ENCODE data around the gene MDK. TPM values are rescaled to one million over a fixed set of nuclear protein-coding genes. Genes with fewer than 3 reads are reported as not detected.

Gene MDK
- total RNA-seq, 4 donors from 2014 or later = 5.4 to 62.6 (median 22.5) TPM

DNA sequence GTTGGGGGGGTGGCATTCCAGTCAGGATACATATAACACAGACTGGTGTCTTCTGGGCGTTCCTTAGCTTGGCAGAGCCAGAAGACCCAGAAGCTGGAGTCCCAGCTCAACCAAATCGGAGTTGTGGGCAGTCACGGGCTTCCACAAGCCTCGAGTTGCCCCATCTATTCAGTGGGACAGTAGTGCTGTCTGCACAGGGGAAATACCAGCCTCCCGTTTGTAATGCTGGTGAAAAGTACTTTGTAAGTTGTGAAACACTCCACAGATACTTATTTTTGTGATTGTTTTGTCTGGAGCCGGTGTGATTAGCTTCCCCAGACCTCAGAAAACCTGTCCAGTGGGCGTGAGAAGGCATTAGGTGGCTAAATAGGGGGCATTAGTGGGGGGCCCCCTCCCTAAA is 20.6 kb upstream of the MDK start:
- TF ChIP-seq POLR2A (IDR thresholded peaks at IDR 0.05) (no peak), CTCF (IDR thresholded peaks at IDR 0.05) (no peak)
- Histone ChIP-seq H3K27ac (peak overlapping the region; percentile 69 to 85 (median 84)), H3K9me3 (no peaks in the 10 kb centered on the region), H3K27me3 (no peaks in the 10 kb centered on the region), H3K4me1 (peaks cover 49 to 73% (median 53%) of the 10 kb centered on the region in 3 donors), H3K4me3 (peak overlapping the region; percentile 0 to 59 (median 36)), H3K36me3 (peaks cover 0 to 11% (median 0%) of the 10 kb centered on the region in 3 donors)
- intact Hi-C loops (cut with DNase I) = no loop called here
- WGBS, 2 donors = 46% methylated on average over 5 of the region's 7 CpGs; no CpG with 5 or more reads in 1 of the 2 donors
- DNase-seq = no peak

DNA sequence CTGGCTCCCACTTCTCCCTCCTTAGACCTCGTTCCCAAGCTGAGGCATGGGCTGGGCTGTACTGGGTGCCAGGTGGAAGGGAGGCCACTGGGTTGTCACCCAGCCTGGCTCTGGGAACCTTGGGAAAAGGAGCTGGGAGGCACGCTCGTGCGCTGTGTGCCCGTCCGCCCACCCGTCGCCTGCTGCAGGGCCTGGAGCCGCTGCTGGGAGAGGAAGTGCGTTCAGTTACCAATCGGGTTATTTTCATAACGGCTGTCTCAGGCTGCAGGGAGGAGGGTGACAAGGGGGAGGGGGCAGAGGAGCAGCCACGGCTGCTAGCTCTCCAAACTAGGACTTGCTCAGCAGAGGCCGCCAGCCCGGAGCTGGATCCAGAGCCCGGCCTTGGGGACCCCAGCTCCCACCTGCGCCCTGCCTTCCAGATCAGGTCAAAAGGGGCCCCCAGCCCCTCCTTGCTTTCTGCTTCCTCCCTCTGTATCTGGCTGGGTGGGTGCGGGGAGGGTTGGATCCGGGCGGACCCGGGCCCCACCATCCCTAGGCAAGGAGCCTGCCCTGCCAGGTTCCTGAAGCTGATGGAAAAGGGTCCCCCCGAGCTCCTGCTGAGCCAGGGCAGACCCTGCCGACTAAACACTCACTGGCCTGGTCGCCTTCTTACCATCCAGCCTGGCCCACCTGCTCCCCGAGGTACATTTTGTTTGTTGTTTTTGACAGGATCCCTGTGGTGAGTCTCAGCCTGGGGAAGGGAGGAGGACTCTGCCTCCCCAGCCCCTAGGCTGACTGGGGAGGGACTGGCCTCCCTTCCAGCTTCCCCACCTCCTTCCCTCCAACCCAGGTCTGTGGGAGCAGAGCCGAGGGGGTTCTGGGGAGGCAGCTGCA is 19.9 kb upstream of the MDK start:
- Histone ChIP-seq H3K9me3 (no peaks in the 10 kb centered on the region), H3K36me3 (peaks cover 0 to 14% (median 0%) of the 10 kb centered on the region in 3 donors), H3K27ac (peak overlapping the region; percentile 69 to 85 (median 84)), H3K27me3 (no peaks in the 10 kb centered on the region), H3K4me3 (peak overlapping the region; percentile 0 to 59 (median 36)), H3K4me1 (peaks cover 49 to 69% (median 50%) of the 10 kb centered on the region in 3 donors)
- intact Hi-C loops (cut with DNase I) = no loop called here
- 12 to 59% methylated on average over 8 to 14 of the region's 26 CpGs for WGBS, 2 donors
- no peak for TF ChIP-seq CTCF (IDR thresholded peaks at IDR 0.05)
- TF ChIP-seq POLR2A (IDR thresholded peaks at IDR 0.05) = peak in 1 of 4 donors; percentile 13
- no peak for DNase-seq

- Histone ChIP-seq H3K27me3 (no peaks in the 10 kb centered on the region), H3K27ac (peak overlapping the region; percentile 69 to 85 (median 84)), H3K9me3 (no peaks in the 10 kb centered on the region), H3K36me3 (peaks cover 0 to 21% (median 0%) of the 10 kb centered on the region in 3 donors), H3K4me1 (peaks cover 41 to 69% (median 47%) of the 10 kb centered on the region in 3 donors), H3K4me3 (peak overlapping the region in 3 of 4 donors; percentile 36 to 59 (median 37))
- DNase-seq = no peak
- 64% methylated on average over 4 of the region's 20 CpGs; no CpG with 5 or more reads in 1 of the 2 donors for WGBS, 2 donors
- intact Hi-C loops (cut with DNase I) = no loop called here
- TF ChIP-seq CTCF (IDR thresholded peaks at IDR 0.05) (no peak), POLR2A (IDR thresholded peaks at IDR 0.05) (no peak)
Observed at GRCh38 chr11:46362156-46363030, 19.1 kb upstream of the MDK start.

DNA sequence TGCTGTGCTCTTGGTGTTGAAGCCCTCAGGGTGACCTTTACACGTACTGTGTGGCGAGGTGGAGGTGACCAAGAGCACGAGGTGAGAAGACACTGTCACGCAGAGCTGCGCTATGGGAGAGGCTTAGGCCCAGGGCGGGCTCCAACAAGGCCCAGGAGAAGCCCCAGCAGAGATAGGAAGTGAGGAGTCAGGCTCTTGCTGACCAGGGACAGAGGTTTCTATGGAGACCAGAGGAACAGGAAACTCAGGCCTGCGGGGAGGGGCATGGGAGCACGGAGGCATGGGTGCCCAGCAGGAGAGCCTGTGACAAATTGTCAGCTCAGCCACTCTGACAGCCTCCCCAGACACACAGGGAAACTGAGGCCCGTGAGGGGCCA is 18.4 kb upstream of the MDK start:
- no peak for DNase-seq

More for the DNA sequence above, 18.4 kb upstream of the MDK start:
- H3K36me3 ChIP-seq = peaks cover 0 to 25% (median 0%) of the 10 kb centered on the region in 3 donors
- peak overlapping the region in 1 of 4 donors; percentile 59 for H3K4me3 ChIP-seq
- H3K4me1 ChIP-seq = peaks cover 35 to 69% (median 41%) of the 10 kb centered on the region in 3 donors
- no peaks in the 10 kb centered on the region for H3K9me3 ChIP-seq
- 29% methylated on average over 2 of the region's 9 CpGs; no CpG with 5 or more reads in 1 of the 2 donors for WGBS, 2 donors
- TF ChIP-seq CTCF (IDR thresholded peaks at IDR 0.05) = no peak
- TF ChIP-seq POLR2A (IDR thresholded peaks at IDR 0.05) = no peak
- intact Hi-C loops (cut with DNase I) = no loop called here
- H3K27me3 ChIP-seq = no peaks in the 10 kb centered on the region
- peak overlapping the region; percentile 69 to 85 (median 84) for H3K27ac ChIP-seq
